Adrenal gland (tissue), 12 donors: Measurements from ENCODE around the gene RTEL1. TPM values are rescaled to one million over a fixed set of nuclear protein-coding genes. Genes with fewer than 3 reads are reported as not detected.

Source experiments
- DNase-seq, 7 donors: peaks; one replicate each; pipeline ENCODE4 v3.0.0-alpha.2; 2019 to 2020
- H3K27ac ChIP-seq, 5 donors: fragments of 200-600 bp; sonication (generic) in 4 of 5; 1 replicate in 3 of 5; 2 replicates in 2 of 5; pipeline versions ENCODE4 v1.5.1 to v1.8.0; 2016 to 2020; ENCODE audit warnings: mild to moderate bottlenecking in 1 of 5
- H3K27me3 ChIP-seq: fragments of 200-600 bp; 2 replicates; pipeline ENCODE4 v1.8.0; 2021
- H3K36me3 ChIP-seq, 2 donors: fragments of 200-600 bp; replicated peaks in 1 of 2; 1 replicate in 1 of 2; 2 replicates in 1 of 2; pipeline versions ENCODE4 v1.5.1 to v1.8.0; 2018 to 2022
- H3K4me1 ChIP-seq, 2 donors: fragments of 200-600 bp; replicated peaks in 1 of 2; 1 replicate in 1 of 2; 2 replicates in 1 of 2; pipeline versions ENCODE4 v1.5.1 to v1.8.0; 2018 to 2021
- H3K4me3 ChIP-seq, 4 donors: fragments of 200-600 bp; sonication (generic) in 3 of 4; one replicate each; pipeline ENCODE4 v1.5.1; 2016 to 2018
- H3K9me3 ChIP-seq, 3 donors: fragments of 200-600 bp; sonication (generic) in 1 of 3; replicated peaks in 1 of 3; 1 replicate in 2 of 3; 2 replicates in 1 of 3; pipeline versions ENCODE4 v1.5.1 to v1.8.0; 2016 to 2021
- POLR2A ChIP-seq, 2 donors: fragments of 450-650 bp; IDR thresholded peaks; one replicate each; pipeline ENCODE4 v1.6.1; 2017; ENCODE audit warnings: antibody characterized with exemption in 2 of 2, mild to moderate bottlenecking in 2 of 2, moderate library complexity in 1 of 2
- WGBS, 4 donors: extraction: QIAGEN DNeasy Blood & Tissue Kit in 2 of 4; methylation state at CpG; one replicate each; pipeline versions ENCODE4 v1.1.5 to v1.1.7; 2013 to 2017; 5-methylcytosine and 5-hydroxymethylcytosine counted together
- intact Hi-C, 2 donors: fragments of 100-400 bp; cut with DNase I; formaldehyde crosslinking; loops; one replicate each; pipeline versions ENCODE4 v1.14.1 to v1.15.0; 2022 to 2023
- polyA plus RNA-seq, 3 donors: library from polyadenylated mRNA; stranded (reverse); fragments of 200-250 nt in 2 of 3; fragments of 350-450 nt in 1 of 3; fragmentation: Illumina TruSeq in 1 of 3; extraction: RNeasy Lipid Tissue Mini Kit (QIAGEN cat#74804) in 1 of 3; gene quantifications; one replicate each; pipeline ENCODE4 v1.2.3, GENCODE V29; 2013 to 2014
- total RNA-seq, 9 donors: library from RNA; depleted of rRNA in 4 of 9; stranded (reverse); fragments of >200 nt in 4 of 9; fragments of 120-200 nt in 1 of 9; fragmentation: NEBNext Ultra II Directional in 1 of 9; extraction: Animal tissue kit (Norgen Biotek cat#: 25700) in 1 of 9; gene quantifications; one replicate each; pipeline versions ENCODE4 v1.1.0 to v1.2.4, GENCODE V29; 2013 to 2023
- TF ChIP-seq, protein P1 (sequence below), 6 experiments: fragments of 450-650 bp in 4 of 6; fragments of 200-600 bp in 2 of 6; sonication (generic) in 1 of 6; IDR thresholded peaks; 1 replicate in 5 of 6; 2 replicates in 1 of 6; pipeline versions ENCODE4 v1.5.1 to v1.8.0; 2016 to 2021; ENCODE audit warnings: antibody characterized with exemption in 6 of 6, mild to moderate bottlenecking in 2 of 6, moderate library complexity in 1 of 6
- donor health status: healthy with polysubstance abuse.
- donor health status: Bipolar disorder and iron deficiency.
- donor health status: DM: yes; HTN: yes; CAD: no.
- donor health status: DM: no; HTN: no; CAD: no.
- donor health status: DM: no; HTN: no; CAD: no.
- donor health status: DM: yes; HTN: yes; CAD: no.

Gene RTEL1
- total and polyA plus RNA-seq, 12 donors = 9.4 to 110 (median 32.1) TPM

DNA sequence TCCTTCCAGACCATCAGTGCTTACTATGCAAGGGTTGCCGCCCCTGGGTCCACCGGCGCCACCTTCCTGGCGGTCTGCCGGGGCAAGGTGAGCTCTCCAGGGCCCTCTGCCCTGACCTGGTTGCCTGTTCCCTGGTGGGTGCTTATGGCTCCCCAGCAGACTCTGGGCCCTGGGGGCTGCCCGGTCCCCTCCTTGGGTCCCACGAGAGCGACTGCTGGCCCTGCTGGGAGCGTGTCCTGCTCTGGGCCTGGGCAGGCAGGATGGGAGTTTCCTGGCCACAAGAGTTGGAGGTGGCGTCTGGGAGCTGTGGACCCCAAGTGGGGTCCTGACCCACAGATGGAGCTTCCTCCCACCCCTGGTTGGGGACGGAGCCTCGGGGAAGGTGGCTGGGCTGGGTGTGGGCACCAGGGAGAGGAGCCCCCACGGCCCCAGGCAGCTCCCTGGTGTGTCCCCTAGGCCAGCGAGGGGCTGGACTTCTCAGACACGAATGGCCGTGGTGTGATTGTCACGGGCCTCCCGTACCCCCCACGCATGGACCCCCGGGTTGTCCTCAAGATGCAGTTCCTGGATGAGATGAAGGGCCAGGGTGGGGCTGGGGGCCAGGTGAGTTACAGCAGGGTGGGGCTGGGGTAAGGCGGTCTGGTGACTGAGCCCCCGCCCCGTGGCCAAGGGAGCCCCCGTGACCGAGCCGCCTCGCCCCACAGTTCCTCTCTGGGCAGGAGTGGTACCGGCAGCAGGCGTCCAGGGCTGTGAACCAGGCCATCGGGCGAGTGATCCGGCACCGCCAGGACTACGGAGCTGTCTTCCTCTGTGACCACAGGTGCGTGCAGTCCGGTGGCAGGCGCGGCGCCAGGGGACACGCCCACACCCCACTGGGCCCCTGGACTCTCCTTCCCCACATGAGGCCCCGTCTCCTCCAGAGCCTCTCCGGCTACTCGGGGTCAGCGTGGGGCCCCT lies 31.2 kb downstream of the RTEL1 start:
- H3K27ac ChIP-seq = peak overlapping the region in 2 of 5 donors; percentile 93 to 95
- no peak for TF ChIP-seq POLR2A (IDR thresholded peaks at IDR 0.05)
- TF ChIP-seq, protein P1, sequence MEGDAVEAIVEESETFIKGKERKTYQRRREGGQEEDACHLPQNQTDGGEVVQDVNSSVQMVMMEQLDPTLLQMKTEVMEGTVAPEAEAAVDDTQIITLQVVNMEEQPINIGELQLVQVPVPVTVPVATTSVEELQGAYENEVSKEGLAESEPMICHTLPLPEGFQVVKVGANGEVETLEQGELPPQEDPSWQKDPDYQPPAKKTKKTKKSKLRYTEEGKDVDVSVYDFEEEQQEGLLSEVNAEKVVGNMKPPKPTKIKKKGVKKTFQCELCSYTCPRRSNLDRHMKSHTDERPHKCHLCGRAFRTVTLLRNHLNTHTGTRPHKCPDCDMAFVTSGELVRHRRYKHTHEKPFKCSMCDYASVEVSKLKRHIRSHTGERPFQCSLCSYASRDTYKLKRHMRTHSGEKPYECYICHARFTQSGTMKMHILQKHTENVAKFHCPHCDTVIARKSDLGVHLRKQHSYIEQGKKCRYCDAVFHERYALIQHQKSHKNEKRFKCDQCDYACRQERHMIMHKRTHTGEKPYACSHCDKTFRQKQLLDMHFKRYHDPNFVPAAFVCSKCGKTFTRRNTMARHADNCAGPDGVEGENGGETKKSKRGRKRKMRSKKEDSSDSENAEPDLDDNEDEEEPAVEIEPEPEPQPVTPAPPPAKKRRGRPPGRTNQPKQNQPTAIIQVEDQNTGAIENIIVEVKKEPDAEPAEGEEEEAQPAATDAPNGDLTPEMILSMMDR (IDR thresholded peaks at IDR 0.05) = no peak

DNA sequence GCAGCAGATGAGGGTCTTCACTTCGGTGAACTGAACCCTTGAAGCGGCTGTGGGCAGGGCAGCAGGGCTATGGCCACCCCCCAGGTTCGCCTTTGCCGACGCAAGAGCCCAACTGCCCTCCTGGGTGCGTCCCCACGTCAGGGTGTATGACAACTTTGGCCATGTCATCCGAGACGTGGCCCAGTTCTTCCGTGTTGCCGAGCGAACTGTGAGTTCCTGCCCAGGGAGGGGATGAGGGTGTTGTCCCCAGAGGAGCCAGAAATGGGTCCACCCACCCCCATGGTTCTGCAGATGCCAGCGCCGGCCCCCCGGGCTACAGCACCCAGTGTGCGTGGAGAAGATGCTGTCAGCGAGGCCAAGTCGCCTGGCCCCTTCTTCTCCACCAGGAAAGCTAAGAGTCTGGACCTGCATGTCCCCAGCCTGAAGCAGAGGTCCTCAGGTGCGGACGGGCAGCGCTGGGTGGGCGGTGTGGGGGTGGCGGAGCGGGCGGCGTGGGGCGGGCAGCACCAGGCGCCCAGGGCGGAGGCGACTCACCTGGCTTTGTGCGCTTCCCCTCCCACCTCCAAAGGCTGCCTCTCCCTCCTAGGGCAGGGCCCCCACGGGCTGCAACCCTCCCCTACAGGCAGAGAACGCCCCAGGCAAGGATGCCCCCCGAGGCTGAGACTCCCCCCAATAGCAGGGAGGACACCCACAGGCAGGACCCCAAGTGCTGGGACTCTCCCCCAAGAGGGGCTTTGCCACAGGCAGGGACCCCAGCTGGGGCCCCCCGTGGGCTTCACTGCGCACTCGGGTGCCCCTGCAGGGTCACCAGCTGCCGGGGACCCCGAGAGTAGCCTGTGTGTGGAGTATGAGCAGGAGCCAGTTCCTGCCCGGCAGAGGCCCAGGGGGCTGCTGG lies 32.1 kb downstream of the RTEL1 start:
- Histone ChIP-seq H3K27me3 (no peaks in the 10 kb centered on the region), H3K27ac (peak overlapping the region in 1 of 5 donors; percentile 95), H3K4me3 (no peak overlapping the region), H3K9me3 (no peaks in the 10 kb centered on the region), H3K36me3 (peaks cover 0 to 5% of the 10 kb centered on the region in 2 donors), H3K4me1 (peaks cover 4 to 29% of the 10 kb centered on the region in 2 donors)
- DNase-seq = peak in 2 of 7 donors; percentile 11 to 32
- intact Hi-C loops = no loop called here
- 87 to 93% (median 91%) methylated on average over 19 to 40 of the region's 40 CpGs for WGBS, 4 donors
- TF ChIP-seq POLR2A (IDR thresholded peaks at IDR 0.05) = no peak
- TF ChIP-seq, protein P1 (IDR thresholded peaks at IDR 0.05) = no peak

More for the DNA sequence above, 31.2 kb downstream of the RTEL1 start:
- intact Hi-C loops = no loop called here
- DNase-seq = peak in 1 of 7 donors; percentile 50
- WGBS, 4 donors = 88 to 100% (median 93%) methylated on average over 2 to 44 of the region's 44 CpGs
- peaks cover 4 to 29% of the 10 kb centered on the region in 2 donors for H3K4me1 ChIP-seq
- no peak overlapping the region for H3K4me3 ChIP-seq
- peaks cover 0 to under 1% of the 10 kb centered on the region in 2 donors for H3K36me3 ChIP-seq
- no peaks in the 10 kb centered on the region for H3K27me3 ChIP-seq
- H3K9me3 ChIP-seq = no peaks in the 10 kb centered on the region

DNA sequence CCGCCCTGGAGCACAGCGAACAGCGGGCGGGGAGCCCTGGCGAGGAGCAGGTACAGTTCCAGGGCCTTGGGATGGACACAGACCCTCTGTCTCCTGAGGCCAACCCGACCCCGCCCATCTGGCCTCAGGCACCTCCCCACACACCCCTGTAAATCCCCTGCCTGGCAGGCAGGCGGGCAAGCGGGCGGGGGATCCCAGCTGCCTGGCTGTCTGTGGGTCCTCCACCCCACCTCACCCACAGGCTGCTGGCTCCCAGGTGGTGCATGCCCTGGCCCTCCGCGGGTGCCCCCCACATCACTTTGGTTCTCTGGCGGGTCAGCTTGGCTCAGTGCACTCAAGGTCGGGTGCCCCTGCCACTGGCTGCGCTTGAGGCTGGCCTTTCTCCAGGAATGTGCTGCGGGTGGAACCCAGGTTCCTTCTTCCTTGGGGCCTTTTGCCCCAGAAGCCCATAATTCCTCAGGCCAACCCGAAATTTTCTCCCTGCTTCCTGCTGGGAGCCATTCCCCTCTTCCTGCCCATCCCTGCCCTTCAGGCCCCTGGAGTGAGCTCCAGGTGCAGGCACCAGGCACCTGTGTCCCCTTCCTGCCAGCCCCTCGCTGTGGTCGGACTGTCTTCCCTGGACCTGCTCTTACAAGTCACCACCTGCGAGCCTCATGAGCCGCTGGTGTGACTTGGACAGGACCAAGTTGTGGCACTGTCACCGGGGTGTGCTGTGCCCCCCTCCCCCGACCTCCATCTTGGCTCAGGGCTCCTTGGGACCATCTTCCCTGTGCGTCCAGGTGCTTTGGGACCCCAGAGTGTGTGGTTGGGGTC lies 33.0 kb downstream of the RTEL1 start:
- Histone ChIP-seq H3K27me3 (no peaks in the 10 kb centered on the region), H3K4me1 (peaks cover 2 to 24% of the 10 kb centered on the region in 2 donors), H3K4me3 (no peak overlapping the region), H3K9me3 (no peaks in the 10 kb centered on the region), H3K36me3 (peaks cover 0 to 8% of the 10 kb centered on the region in 2 donors), H3K27ac (peak overlapping the region in 1 of 5 donors; percentile 29)
- no peak for TF ChIP-seq POLR2A (IDR thresholded peaks at IDR 0.05)
- TF ChIP-seq, protein P1 (IDR thresholded peaks at IDR 0.05) = no peak
- WGBS, 4 donors = 73 to 88% (median 75%) methylated on average over 6 to 24 of the region's 24 CpGs
- intact Hi-C loops = no loop called here
- DNase-seq = peak in 3 of 7 donors; percentile 13 to 34 (median 26)
